Neural cell (in vitro differentiated cells): ENCODE data around the gene NSG1.
A peak's percentile ranks its signal among the peaks of the same experiment; 100 is the strongest.

Experiments used
- CTCF ChIP-seq: fragments of 450-650 bp; IDR thresholded peaks from 2 replicates; pipeline ENCODE4 v1.5.1; 2014; ENCODE audit warnings: antibody characterized with exemption, mild to moderate bottlenecking, moderate library complexity; ENCODE audit not compliant: poor library complexity, severe bottlenecking
- EP300 ChIP-seq: fragments of 450-650 bp; conservative IDR thresholded peaks from 2 replicates; pipeline ENCODE4 v1.6.1; 2014; ENCODE audit warnings: antibody characterized with exemption, mild to moderate bottlenecking, moderate library complexity; ENCODE audit not compliant: poor library complexity, severe bottlenecking
- EZH2 ChIP-seq: fragments of 200-600, 300-800 bp; shearing (Covaris generic), sonication (generic); IDR thresholded peaks from 2 replicates; pipeline ENCODE4 v1.6.1; 2014; ENCODE audit warnings: antibody characterized with exemption, low read length, borderline replicate concordance, mild to moderate bottlenecking; ENCODE audit not compliant: insufficient read depth, poor library complexity, severe bottlenecking
- MXI1 ChIP-seq: fragments of 450-650 bp; conservative IDR thresholded peaks from 2 replicates; pipeline ENCODE4 v1.6.1; 2014; ENCODE audit warnings: antibody characterized with exemption, mild to moderate bottlenecking; ENCODE audit not compliant: poor library complexity, severe bottlenecking
- POLR2AphosphoS5 ChIP-seq: IDR thresholded peaks from 2 replicates; pipeline ENCODE4 v1.6.1; 2012
- RAD21 ChIP-seq: fragments of 450-650 bp; conservative IDR thresholded peaks from 2 replicates; pipeline ENCODE4 v1.6.1; 2014; ENCODE audit warnings: antibody characterized with exemption, mild to moderate bottlenecking, moderate library complexity
- REST ChIP-seq: IDR thresholded peaks from 2 replicates; pipeline ENCODE4 v1.6.1; 2012; ENCODE audit warnings: borderline replicate concordance
- SMC3 ChIP-seq: fragments of 450-650 bp; conservative IDR thresholded peaks from 2 replicates; pipeline ENCODE4 v1.6.1; 2014; ENCODE audit warnings: antibody characterized with exemption, mild to moderate bottlenecking, moderate library complexity; ENCODE audit not compliant: poor library complexity
- TAF1 ChIP-seq: IDR thresholded peaks from 2 replicates; pipeline ENCODE4 v1.6.1; 2012; ENCODE audit warnings: low read depth

GRCh38 chr4:4384837-4385236 is 2.1 kb upstream of the NSG1 start:
- TF ChIP-seq CTCF = peak; percentile 55
- TF ChIP-seq EZH2 = no peak
- no peak for TF ChIP-seq REST
- TF ChIP-seq RAD21 = no peak
- TF ChIP-seq MXI1 = no peak
- TF ChIP-seq POLR2AphosphoS5 = no peak
- no peak for TF ChIP-seq EP300
- no peak for TF ChIP-seq SMC3
- TF ChIP-seq TAF1 = no peak
